ENCODE data around the gene MAP2K7. TPM values are rescaled to one million over a fixed set of nuclear protein-coding genes. Genes with fewer than 3 reads are reported as not detected.

MAP2K7 gene
- total RNA-seq, 2 donors from 2014 or later = 26.3 to 38.3 TPM

GRCh38 chr19:7908078-7908699, 4.5 kb downstream of the MAP2K7 start:
- TF ChIP-seq CTCF (IDR thresholded peaks at IDR 0.05) = no peak
- no peak overlapping the region for H3K4me3 ChIP-seq
- H3K9me3 ChIP-seq = no peaks in the 10 kb centered on the region
- peaks cover 10% of the 10 kb centered on the region for H3K4me1 ChIP-seq
- H3K27ac ChIP-seq = no peak overlapping the region
- intact Hi-C loops (cut with DNase I) = no loop called here
- no peak for DNase-seq
- H3K36me3 ChIP-seq = peaks cover 8% of the 10 kb centered on the region
- no peaks in the 10 kb centered on the region for H3K27me3 ChIP-seq
- H3K9ac ChIP-seq (ENCODE audit: low read depth in 2 of 2, low read length in 2 of 2) = no peak overlapping the region

GRCh38 chr19:7908742-7909461, 5.2 kb downstream of the MAP2K7 start:
- H3K9ac ChIP-seq (ENCODE audit: low read depth in 2 of 2, low read length in 2 of 2) = no peak overlapping the region
- H3K4me1 ChIP-seq = peaks cover 10% of the 10 kb centered on the region
- H3K27me3 ChIP-seq = no peaks in the 10 kb centered on the region
- TF ChIP-seq CTCF (IDR thresholded peaks at IDR 0.05) = no peak
- no peak overlapping the region for H3K4me3 ChIP-seq
- H3K36me3 ChIP-seq = peaks cover 8% of the 10 kb centered on the region
- no peak for DNase-seq
- H3K27ac ChIP-seq = no peak overlapping the region
- intact Hi-C loops (cut with DNase I) = no loop called here
- no peaks in the 10 kb centered on the region for H3K9me3 ChIP-seq

GRCh38 chr19:7909471-7910067, 5.9 kb downstream of the MAP2K7 start:
- TF ChIP-seq CTCF (IDR thresholded peaks at IDR 0.05) = no peak
- intact Hi-C loops (cut with DNase I) = no loop called here
- no peak for DNase-seq
- Histone ChIP-seq H3K9me3 (no peaks in the 10 kb centered on the region), H3K27me3 (no peaks in the 10 kb centered on the region), H3K36me3 (peaks cover 8% of the 10 kb centered on the region), H3K27ac (no peak overlapping the region), H3K4me1 (peaks cover 9% of the 10 kb centered on the region), H3K9ac (ENCODE audit: low read depth in 2 of 2, low read length in 2 of 2) (no peak overlapping the region), H3K4me3 (no peak overlapping the region)

GRCh38 chr19:7910321-7911161, 6.9 kb downstream of the MAP2K7 start:
- Histone ChIP-seq H3K9ac (ENCODE audit: low read depth in 2 of 2, low read length in 2 of 2) (no peak overlapping the region), H3K4me3 (no peak overlapping the region), H3K27ac (no peak overlapping the region), H3K27me3 (peaks cover 8% of the 10 kb centered on the region), H3K36me3 (peaks cover 8% of the 10 kb centered on the region), H3K9me3 (no peaks in the 10 kb centered on the region), H3K4me1 (no peaks in the 10 kb centered on the region)
- TF ChIP-seq CTCF (IDR thresholded peaks at IDR 0.05) = no peak
- DNase-seq = no peak
- intact Hi-C loops (cut with DNase I) = no loop called here

DNA sequence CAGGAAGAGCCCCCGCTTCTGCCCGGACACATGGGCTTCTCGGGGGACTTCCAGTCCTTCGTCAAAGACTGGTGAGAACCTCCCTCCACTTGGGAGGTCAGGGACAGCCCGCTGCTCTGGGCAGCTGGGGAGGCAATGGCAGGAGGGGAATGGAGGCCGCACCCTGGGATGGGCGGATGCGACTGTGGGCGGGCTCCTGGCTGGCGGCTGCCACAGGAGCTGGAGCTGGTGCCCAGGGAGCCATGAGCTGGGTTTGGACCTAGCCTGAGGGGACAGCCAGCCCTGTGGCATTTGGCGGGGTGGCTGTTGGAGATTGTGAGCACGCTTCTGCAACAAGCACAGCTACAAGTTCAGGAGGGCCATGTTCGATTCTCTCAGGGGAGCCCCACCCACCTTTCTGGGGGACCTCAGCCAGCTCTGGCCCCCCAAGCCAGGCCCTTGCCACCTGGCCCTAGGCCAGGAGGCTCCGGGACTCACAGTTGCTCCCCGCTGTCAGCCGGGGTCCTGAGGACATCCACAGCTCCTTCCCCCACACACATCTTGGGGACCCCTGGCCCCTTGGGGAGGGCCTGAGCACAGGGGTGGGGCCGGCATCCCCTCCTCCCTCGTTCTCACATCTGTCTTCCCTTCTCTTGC, 7.9 kb downstream of the MAP2K7 start:
- H3K4me3 ChIP-seq = no peak overlapping the region
- no peak overlapping the region for H3K9ac ChIP-seq (ENCODE audit: low read depth in 2 of 2, low read length in 2 of 2)
- peaks cover 19% of the 10 kb centered on the region for H3K27me3 ChIP-seq
- peaks cover 9% of the 10 kb centered on the region for H3K4me1 ChIP-seq
- H3K9me3 ChIP-seq = no peaks in the 10 kb centered on the region
- no peak overlapping the region for H3K27ac ChIP-seq
- H3K36me3 ChIP-seq = peaks cover 8% of the 10 kb centered on the region
- DNase-seq = no peak
- intact Hi-C loops (cut with DNase I) = no loop called here
- no peak for TF ChIP-seq CTCF (IDR thresholded peaks at IDR 0.05)

Measured in colonic mucosa (tissue), 4 donors.